GM21367 (cell line): Measurements from ENCODE around the gene UBE2J2.

ENCODE experiments used
- ATAC-seq: cut with Tn5 transposase; IDR thresholded peaks from one replicate; pipeline ENCODE4 v1.9.1; 2021; ENCODE audit not compliant: unreplicated experiment

UBE2J2 gene

GRCh38 chr1:1229770-1230169 lies 43.9 kb downstream of the UBE2J2 start:
- no peak for ATAC-seq

- no peak for ATAC-seq
These were observed 44.9 kb downstream of the UBE2J2 start for GRCh38 chr1:1228596-1229321.

GRCh38 chr1:1228187-1228586 lies 45.5 kb downstream of the UBE2J2 start:
- ATAC-seq, result no peak

GRCh38 chr1:1227386-1227785 lies 46.3 kb downstream of the UBE2J2 start:
- no peak for ATAC-seq

GRCh38 chr1:1226566-1227362 lies 46.9 kb downstream of the UBE2J2 start:
- no peak for ATAC-seq

GRCh38 chr1:1225913-1226312 lies 47.7 kb downstream of the UBE2J2 start:
- no peak for ATAC-seq

- no peak for ATAC-seq
These were observed 48.3 kb downstream of the UBE2J2 start for GRCh38 chr1:1225238-1225845.

GRCh38 chr1:1223891-1224290 lies 49.8 kb downstream of the UBE2J2 start:
- no peak for ATAC-seq

GRCh38 chr1:1223321-1223720 lies 50.3 kb downstream of the UBE2J2 start:
- ATAC-seq, result no peak

- ATAC-seq, result no peak
These were observed 51.0 kb downstream of the UBE2J2 start for GRCh38 chr1:1222575-1223225.

- no peak for ATAC-seq
These were observed 51.6 kb downstream of the UBE2J2 start for GRCh38 chr1:1221887-1222574.

GRCh38 chr1:1220197-1220596 lies 53.5 kb downstream of the UBE2J2 start:
- no peak for ATAC-seq

GRCh38 chr1:1219341-1219740 lies 54.3 kb downstream of the UBE2J2 start:
- no peak for ATAC-seq

- no peak for ATAC-seq
These were observed 55.0 kb downstream of the UBE2J2 start for GRCh38 chr1:1218524-1219200.

GRCh38 chr1:1217621-1218523 lies 55.8 kb downstream of the UBE2J2 start:
- ATAC-seq, result no peak

- no peak for ATAC-seq
These were observed 56.7 kb downstream of the UBE2J2 start for GRCh38 chr1:1216770-1217620.

GRCh38 chr1:1215881-1216605 lies 57.6 kb downstream of the UBE2J2 start:
- no peak for ATAC-seq
